Endothelial cell of umbilical vein (primary cell): Measurements from ENCODE around the gene NCK2. TPM values are rescaled to one million over a fixed set of nuclear protein-coding genes. Genes with fewer than 3 reads are reported as not detected.

Experiments used
- BruUV-seq: library from RNA; stranded (reverse); fragments of 400-500 nt; replicated peaks from 2 replicates; lab custom pipeline; 2021; lab: Mats Ljungman, UMichigan
- CTCF ChIA-PET: fragments of 300-600, 350-600 bp; sonication (Branson Sonifier 250); formaldehyde crosslinking; loops from one replicate; lab custom pipeline; 2021; ENCODE audit warnings: antibody characterized with exemption, inconsistent platforms; lab: Charles Lee
- POLR2A ChIA-PET: fragments of 300-600, 350-600 bp; sonication (Branson Sonifier 250); formaldehyde crosslinking; loops from one replicate; lab custom pipeline; 2021; ENCODE audit warnings: antibody characterized with exemption, inconsistent platforms; lab: Charles Lee
- DNase-seq: peaks from one replicate; pipeline ENCODE4 v3.0.0-alpha.2; 2011; ENCODE audit warnings: low read depth, low spot score
- FAIRE-seq: peaks from 2 replicates; lab custom pipeline; 2011; peaks lifted over from hg19 to GRCh38; lab: Jason Lieb, UNC
- H2AFZ ChIP-seq: 2 replicates; pipeline ENCODE4 v1.6.0; 2012; ENCODE audit warnings: low read depth, low read length, control low read depth, inconsistent platforms
- H3K27ac ChIP-seq: 2 replicates; pipeline ENCODE4 v1.5.1; 2011; ENCODE audit warnings: low read depth, mild to moderate bottlenecking, control low read depth, low read length, moderate library complexity; ENCODE audit not compliant: insufficient read depth
- H3K27me3 ChIP-seq, 2 experiments: 2 replicates each; pipeline versions ENCODE4 v1.6.0 to v1.6.1; 2011; ENCODE audit warnings: low read length in 2 of 2, mixed read lengths in 1 of 2; ENCODE audit not compliant: control insufficient read depth in 2 of 2, insufficient read depth in 2 of 2
- H3K36me3 ChIP-seq, 2 experiments: 2 replicates in 1 of 2; 3 replicates in 1 of 2; pipeline ENCODE4 v1.5.1; 2011; ENCODE audit warnings: low read length in 2 of 2, mild to moderate bottlenecking in 1 of 2, moderate library complexity in 1 of 2; ENCODE audit not compliant: control insufficient read depth in 2 of 2, insufficient read depth in 2 of 2; ENCODE audit errors: extremely low read depth in 1 of 2
- H3K4me1 ChIP-seq: 3 replicates; pipeline ENCODE4 v1.5.1; 2011; ENCODE audit warnings: mild to moderate bottlenecking, low read length; ENCODE audit not compliant: control insufficient read depth, insufficient read depth; ENCODE audit errors: extremely low read depth
- H3K4me2 ChIP-seq: 2 replicates; pipeline ENCODE4 v1.6.1; 2011; ENCODE audit warnings: low read length, control low read depth, mixed read lengths; ENCODE audit not compliant: insufficient read depth
- H3K4me3 ChIP-seq, 3 experiments: fragments of 200-600 bp in 1 of 3; sonication (generic), shearing (Covaris generic) in 1 of 3; replicated peaks in 1 of 3; 2 replicates each; pipeline ENCODE4 v1.5.1; 2011 to 2016; ENCODE audit warnings: control low read depth in 3 of 3, low read length in 3 of 3, mild to moderate bottlenecking in 2 of 3, inconsistent platforms in 1 of 3, low read depth in 1 of 3, moderate library complexity in 1 of 3; ENCODE audit not compliant: insufficient read depth in 1 of 3
- H3K79me2 ChIP-seq: 2 replicates; pipeline ENCODE4 v1.6.0; 2012; ENCODE audit warnings: low read length, inconsistent platforms; ENCODE audit not compliant: control insufficient read depth, insufficient read depth
- H3K9ac ChIP-seq: replicated peaks from 2 replicates; pipeline ENCODE3; 2011; ENCODE audit warnings: low read length, control low read depth; ENCODE audit not compliant: insufficient read depth; ENCODE audit errors: extremely low read depth
- H3K9me1 ChIP-seq: replicated peaks from 3 replicates; pipeline ENCODE4 v1.6.0; 2011; ENCODE audit warnings: mild to moderate bottlenecking, low read length; ENCODE audit not compliant: control insufficient read depth, insufficient read depth; ENCODE audit errors: extremely low read depth
- H3K9me3 ChIP-seq: replicated peaks from 2 replicates; pipeline ENCODE4 v1.5.1; 2012; ENCODE audit warnings: low read length, inconsistent platforms; ENCODE audit not compliant: control insufficient read depth, insufficient read depth
- H4K20me1 ChIP-seq: replicated peaks from 2 replicates; pipeline ENCODE3; 2011; ENCODE audit warnings: mild to moderate bottlenecking, low read length; ENCODE audit not compliant: control insufficient read depth, insufficient read depth; ENCODE audit errors: extremely low read depth
- CTCF ChIP-seq, 2 donors: IDR thresholded peaks; 1 replicate in 1 of 2; 2 replicates in 1 of 2; pipeline ENCODE4 v1.5.1; 2011; ENCODE audit warnings: low read length in 2 of 2, mild to moderate bottlenecking in 2 of 2, moderate library complexity in 2 of 2, control low read depth in 1 of 2, inconsistent platforms in 1 of 2, low read depth in 1 of 2; ENCODE audit not compliant: insufficient read depth in 1 of 2; ENCODE audit errors: extremely low read depth in 1 of 2
- EZH2 ChIP-seq: IDR thresholded peaks from 2 replicates; pipeline ENCODE4 v1.6.1; 2012; ENCODE audit warnings: borderline replicate concordance, low read depth, mild to moderate bottlenecking, moderate library complexity, low read length, inconsistent platforms; ENCODE audit not compliant: severe bottlenecking
- FOS ChIP-seq: IDR thresholded peaks from 2 replicates; pipeline ENCODE4 v1.6.1; 2011; ENCODE audit warnings: mild to moderate bottlenecking, low read length, moderate library complexity, borderline replicate concordance; ENCODE audit not compliant: insufficient read depth
- GATA2 ChIP-seq: IDR thresholded peaks from 2 replicates; pipeline ENCODE4 v1.7.0; 2011; ENCODE audit warnings: low read depth, mild to moderate bottlenecking, moderate library complexity, mixed read lengths, low read length; ENCODE audit not compliant: insufficient read length, insufficient read depth
- JUN ChIP-seq: IDR thresholded peaks from 2 replicates; pipeline ENCODE4 v1.6.1; 2011; ENCODE audit warnings: borderline replicate concordance, low read depth; ENCODE audit not compliant: insufficient read length, insufficient read depth
- MYC ChIP-seq: IDR thresholded peaks from one replicate; pipeline ENCODE4 v1.6.1; 2011; ENCODE audit warnings: mild to moderate bottlenecking, low read depth, low read length
- POLR2A ChIP-seq: IDR thresholded peaks from 2 replicates; pipeline ENCODE4 v1.6.1; 2012; ENCODE audit warnings: low read depth, mild to moderate bottlenecking, control low read depth, low read length
- POLR2AphosphoS5 ChIP-seq: IDR thresholded peaks from 2 replicates; pipeline ENCODE4 v1.6.1; 2012; ENCODE audit warnings: low read depth, mild to moderate bottlenecking, control low read depth, low read length, moderate library complexity; ENCODE audit not compliant: insufficient read depth
- dilution Hi-C: fragments of 300-500 bp; cut with MboI; formaldehyde crosslinking; loops from one replicate; pipeline ENCODE4 v1.15.0; 2019; ENCODE audit warnings: low sequenced_read_pairs; ENCODE audit not compliant: extremely low pct_ligation_motif_present
- intact Hi-C: fragments of 100-400 bp; cut with micrococcal nuclease; formaldehyde crosslinking; loops from one replicate; pipeline ENCODE4 v1.10.0; 2022
- polyA plus RNA-seq, 4 experiments: library from polyadenylated mRNA; depleted of rRNA in 3 of 4; stranded (reverse) in 3 of 4; unstranded in 1 of 4; fragments of >200 nt; gene quantifications; 2 replicates each; pipeline versions ENCODE4 v1.2.1 to v1.2.3, GENCODE V29; 2011 to 2012; ENCODE audit warnings: missing spikeins in 1 of 4
- total RNA-seq: library from RNA; stranded (reverse); gene quantifications from 2 replicates; pipeline ENCODE4 v1.2.3, GENCODE V29; 2021
- TF ChIP-seq, protein P1 (sequence below): IDR thresholded peaks from 2 replicates; pipeline ENCODE4 v1.6.1; 2011; ENCODE audit not compliant: insufficient read depth, insufficient read length

Gene NCK2
- total and polyA plus RNA-seq, 2 donors (not counting 3 experiments of a cell fraction or from before 2014, with no cell fraction given), result 23.8 to 39.1 TPM

- H3K4me2 ChIP-seq, result no peak overlapping the region
- no peaks in the 10 kb centered on the region for H3K36me3 ChIP-seq
- H3K27ac ChIP-seq, result no peak overlapping the region
- H3K27me3 ChIP-seq, result no peaks in the 10 kb centered on the region
- dilution Hi-C loops, result no loop called here
- H4K20me1 ChIP-seq, result no peaks in the 10 kb centered on the region
- H3K9me1 ChIP-seq, result no peaks in the 10 kb centered on the region
- no peaks in the 10 kb centered on the region for H3K4me1 ChIP-seq
- intact Hi-C loops, result no loop called here
- H3K4me3 ChIP-seq, result no peak overlapping the region
- FAIRE-seq (no peak), DNase-seq (no peak)
- TF ChIP-seq GATA2 (no peak), MYC (no peak), FOS (no peak), JUN (no peak), POLR2AphosphoS5 (no peak), POLR2A (no peak), EZH2 (no peak), CTCF (IDR thresholded peaks at IDR 0.05; ENCODE audit: extremely low read depth in 1 of 2, insufficient read depth in 1 of 2, low read depth in 1 of 2, low read length in 2 of 2) (no peak)
- TF ChIP-seq, protein P1, sequence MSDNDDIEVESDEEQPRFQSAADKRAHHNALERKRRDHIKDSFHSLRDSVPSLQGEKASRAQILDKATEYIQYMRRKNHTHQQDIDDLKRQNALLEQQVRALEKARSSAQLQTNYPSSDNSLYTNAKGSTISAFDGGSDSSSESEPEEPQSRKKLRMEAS, result no peak
- H3K79me2 ChIP-seq, result peaks cover 33% of the 10 kb centered on the region
- H3K9ac ChIP-seq, result no peak overlapping the region
- no peaks in the 10 kb centered on the region for H3K9me3 ChIP-seq
- CTCF ChIA-PET, result no interaction called here
- POLR2A ChIA-PET, result no interaction called here
- no peak overlapping the region for H2AFZ ChIP-seq
- no TSS peak for BruUV-seq
Measured at GRCh38 chr2:105773568-105773967, 28.9 kb downstream of the NCK2 start.
